SU-DHL-6 (cell line): ENCODE data around the gene CDC42SE1.

Source experiments
- H2AFZ ChIP-seq: fragments of 200-600 bp; sonication (generic); 2 replicates; pipeline ENCODE4 v1.6.1; 2014; ENCODE audit warnings: low read depth, mild to moderate bottlenecking, moderate library complexity, mixed read lengths, antibody characterized with exemption, low read length; ENCODE audit not compliant: severe bottlenecking
- H3F3A ChIP-seq: fragments of 200-600 bp; shearing (Covaris generic); 2 replicates; pipeline ENCODE4 v1.6.0; 2016; ENCODE audit warnings: antibody characterized with exemption, mild to moderate bottlenecking; ENCODE audit not compliant: insufficient read depth
- H3K27ac ChIP-seq: fragments of 200-600 bp; sonication (generic); 2 replicates; pipeline ENCODE4 v1.5.1; 2016; ENCODE audit warnings: low read depth, mild to moderate bottlenecking, low read length, moderate library complexity, mixed read lengths
- H3K27me3 ChIP-seq: fragments of 200-600 bp; sonication (generic), shearing (Covaris generic); 2 replicates; pipeline ENCODE4 v1.6.0; 2014; ENCODE audit warnings: mild to moderate bottlenecking, low read length
- H3K36me3 ChIP-seq: fragments of 200-600 bp; sonication (generic); 2 replicates; pipeline ENCODE4 v1.6.1; 2014; ENCODE audit warnings: mild to moderate bottlenecking, low read length, mixed read lengths
- H3K4me2 ChIP-seq: fragments of 300-600, 200-600 bp; shearing (Covaris generic), sonication (generic); 2 replicates; pipeline ENCODE4 v1.6.0; 2014; ENCODE audit warnings: low read length, low read depth, mild to moderate bottlenecking; ENCODE audit not compliant: poor library complexity, severe bottlenecking
- H3K4me3 ChIP-seq: fragments of 200-600 bp; sonication (generic); 2 replicates; pipeline ENCODE4 v1.5.1; 2014; ENCODE audit warnings: antibody characterized with exemption, low read length, mild to moderate bottlenecking, mixed read lengths; ENCODE audit not compliant: insufficient read depth, poor library complexity, severe bottlenecking
- H3K79me2 ChIP-seq: fragments of 200-600 bp; sonication (generic); 2 replicates; pipeline ENCODE4 v1.6.1; 2014; ENCODE audit warnings: mild to moderate bottlenecking, low read length, moderate library complexity; ENCODE audit not compliant: insufficient read depth
- H3K9ac ChIP-seq: fragments of 200-600 bp; sonication (generic); 2 replicates; pipeline ENCODE4 v1.7.0; 2014; ENCODE audit warnings: mild to moderate bottlenecking, low read length
- H3K9me2 ChIP-seq: fragments of 200-600 bp; sonication (generic); replicated peaks from 2 replicates; pipeline ENCODE4 v1.6.1; 2014; ENCODE audit warnings: low read length; ENCODE audit not compliant: insufficient read depth
- H3K9me3 ChIP-seq: fragments of 200-600 bp; sonication (generic); 2 replicates; pipeline ENCODE4 v1.6.1; 2014; ENCODE audit warnings: low read length, mixed read lengths; ENCODE audit not compliant: insufficient read depth
- H4K20me1 ChIP-seq: fragments of 200-600 bp; sonication (generic); 2 replicates; pipeline ENCODE4 v1.6.1; 2014; ENCODE audit warnings: low read depth, mild to moderate bottlenecking, antibody characterized with exemption, low read length, moderate library complexity, mixed read lengths
- CTCF ChIP-seq: fragments of 200-600 bp; sonication (generic); IDR thresholded peaks from one replicate; pipeline ENCODE4 v1.5.1; 2017; ENCODE audit warnings: antibody characterized with exemption, mild to moderate bottlenecking, low read length, moderate library complexity; ENCODE audit not compliant: insufficient read depth, poor library complexity, severe bottlenecking
- EZH2phosphoT487 ChIP-seq: fragments of 200-600 bp; sonication (generic), shearing (Covaris generic); conservative IDR thresholded peaks from 2 replicates; pipeline ENCODE4 v1.6.1; 2018; ENCODE audit warnings: mild to moderate bottlenecking, antibody characterized with exemption, low read length, moderate library complexity, mixed read lengths

Gene CDC42SE1

DNA sequence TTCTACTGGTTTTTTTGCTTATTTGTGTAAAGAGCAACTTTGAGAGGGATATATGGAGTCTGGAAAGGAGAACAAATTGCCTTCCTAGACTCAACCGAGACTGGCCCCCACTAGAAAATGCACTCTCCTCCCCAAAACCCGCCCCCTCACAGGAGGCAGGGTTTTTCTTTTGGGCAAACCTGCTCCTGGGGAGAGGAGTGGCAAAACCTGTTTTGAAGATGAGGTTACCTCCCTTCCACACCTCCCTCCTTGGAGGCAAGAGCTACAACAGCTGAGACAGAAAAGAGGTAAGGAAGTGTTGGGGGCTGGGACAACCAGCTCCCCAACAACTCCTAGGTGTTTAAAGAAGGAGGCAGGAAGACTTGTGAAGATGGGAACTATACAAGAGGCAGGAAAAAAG is 23.1 kb downstream of the CDC42SE1 start, which contains the start of gene BNIPL:
BNIPL (plus strand) TSS at position 231 of the 400 bp plus-strand sequence; CDS start at position 371, 140 bp downstream.
- Histone ChIP-seq H3K9me2 (no peaks in the 10 kb centered on the region), H3K27ac (no peak within 1 kb of the TSS), H3K79me2 (no peaks in the 10 kb centered on the region), H3F3A (no peaks in the 10 kb centered on the region), H3K9ac (no peak within 1 kb of the TSS), H4K20me1 (no peaks in the 10 kb centered on the region), H2AFZ (no peak within 1 kb of the TSS), H3K4me3 (no peak within 1 kb of the TSS), H3K36me3 (no peaks in the 10 kb centered on the region), H3K4me2 (no peak within 1 kb of the TSS), H3K27me3 (no peaks in the 10 kb centered on the region), H3K9me3 (no peaks in the 10 kb centered on the region)
- TF ChIP-seq CTCF (no peak), EZH2phosphoT487 (no peak)

DNA sequence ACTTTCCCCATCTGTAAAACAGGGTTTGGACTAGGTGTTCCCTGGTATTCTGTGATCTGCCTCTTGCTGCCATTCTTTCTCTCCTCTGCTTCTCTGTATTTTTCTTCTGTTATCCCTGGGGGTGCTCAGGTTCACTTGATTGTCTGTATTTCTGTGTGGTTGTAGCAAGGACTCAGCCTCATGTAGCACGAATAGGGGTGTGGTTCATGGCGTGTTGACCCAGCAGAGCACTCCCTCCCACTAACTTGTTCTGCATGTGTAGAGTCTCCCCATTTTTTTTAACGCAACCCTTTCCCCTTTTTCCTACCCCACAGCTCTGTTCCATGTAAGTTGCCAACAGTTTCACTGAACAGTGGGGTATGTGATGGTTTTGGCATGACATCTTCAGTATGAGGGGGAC is 24.3 kb downstream of the CDC42SE1 start:
- H3F3A ChIP-seq, result no peaks in the 10 kb centered on the region
- no peaks in the 10 kb centered on the region for H3K9me3 ChIP-seq
- H3K9ac ChIP-seq, result no peak overlapping the region
- H3K36me3 ChIP-seq, result no peaks in the 10 kb centered on the region
- H3K27ac ChIP-seq, result no peak overlapping the region
- H3K79me2 ChIP-seq, result no peaks in the 10 kb centered on the region
- H3K9me2 ChIP-seq, result no peaks in the 10 kb centered on the region
- no peaks in the 10 kb centered on the region for H4K20me1 ChIP-seq
- TF ChIP-seq EZH2phosphoT487 (no peak), CTCF (no peak)
- H3K4me3 ChIP-seq, result no peak overlapping the region
- no peak overlapping the region for H2AFZ ChIP-seq
- no peak overlapping the region for H3K4me2 ChIP-seq
- no peaks in the 10 kb centered on the region for H3K27me3 ChIP-seq

- TF ChIP-seq EZH2phosphoT487, result no peak
- TF ChIP-seq CTCF, result no peak
- Histone ChIP-seq H3K4me2 (no peak overlapping the region), H3K27ac (no peak overlapping the region), H3K27me3 (no peaks in the 10 kb centered on the region), H4K20me1 (no peaks in the 10 kb centered on the region), H3K9me2 (no peaks in the 10 kb centered on the region), H3K9ac (no peak overlapping the region), H3K9me3 (no peaks in the 10 kb centered on the region), H2AFZ (no peak overlapping the region), H3K36me3 (no peaks in the 10 kb centered on the region), H3K4me3 (no peak overlapping the region), H3F3A (no peaks in the 10 kb centered on the region), H3K79me2 (no peaks in the 10 kb centered on the region)
Measured at GRCh38 chr1:151032164-151032563, 27.3 kb downstream of the CDC42SE1 start.

DNA sequence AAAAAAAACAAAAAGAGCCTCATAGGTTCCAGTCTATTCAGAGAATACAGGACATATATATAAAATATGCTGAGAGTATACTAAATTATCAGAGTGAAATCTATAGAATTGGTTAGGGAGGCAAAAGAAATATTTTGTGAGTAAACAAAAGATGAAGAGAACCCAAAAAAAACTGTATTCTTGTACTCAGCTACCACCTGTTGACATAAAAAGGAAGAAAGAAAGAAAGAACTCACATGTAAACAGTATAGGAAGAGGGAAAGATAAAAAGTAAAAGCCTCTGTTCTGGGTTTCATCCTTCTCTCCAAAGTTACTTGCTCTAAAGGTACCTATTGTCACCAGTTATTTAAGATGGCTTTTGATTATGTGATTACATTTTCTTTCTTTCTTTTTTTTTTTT is 33.0 kb downstream of the CDC42SE1 start:
- no peaks in the 10 kb centered on the region; the same call in 1 of the 2 replicates for H3K36me3 ChIP-seq
- H3F3A ChIP-seq, result no peaks in the 10 kb centered on the region
- no peak overlapping the region for H3K9ac ChIP-seq
- no peaks in the 10 kb centered on the region for H3K9me2 ChIP-seq
- no peaks in the 10 kb centered on the region for H3K27me3 ChIP-seq
- no peak overlapping the region for H3K4me3 ChIP-seq
- no peak overlapping the region for H3K4me2 ChIP-seq
- TF ChIP-seq EZH2phosphoT487, result no peak
- TF ChIP-seq CTCF, result no peak
- H3K79me2 ChIP-seq, result no peaks in the 10 kb centered on the region
- no peak overlapping the region for H3K27ac ChIP-seq
- H2AFZ ChIP-seq, result no peak overlapping the region
- no peaks in the 10 kb centered on the region for H4K20me1 ChIP-seq
- no peaks in the 10 kb centered on the region for H3K9me3 ChIP-seq
